Measurements from ENCODE around the gene PCYT1A.
"Not testable (repeated sequence)": the region's sequence is repeated elsewhere in the genome, so short reads cannot be mapped to it uniquely, and the experiment has no call there.

Gene PCYT1A

DNA sequence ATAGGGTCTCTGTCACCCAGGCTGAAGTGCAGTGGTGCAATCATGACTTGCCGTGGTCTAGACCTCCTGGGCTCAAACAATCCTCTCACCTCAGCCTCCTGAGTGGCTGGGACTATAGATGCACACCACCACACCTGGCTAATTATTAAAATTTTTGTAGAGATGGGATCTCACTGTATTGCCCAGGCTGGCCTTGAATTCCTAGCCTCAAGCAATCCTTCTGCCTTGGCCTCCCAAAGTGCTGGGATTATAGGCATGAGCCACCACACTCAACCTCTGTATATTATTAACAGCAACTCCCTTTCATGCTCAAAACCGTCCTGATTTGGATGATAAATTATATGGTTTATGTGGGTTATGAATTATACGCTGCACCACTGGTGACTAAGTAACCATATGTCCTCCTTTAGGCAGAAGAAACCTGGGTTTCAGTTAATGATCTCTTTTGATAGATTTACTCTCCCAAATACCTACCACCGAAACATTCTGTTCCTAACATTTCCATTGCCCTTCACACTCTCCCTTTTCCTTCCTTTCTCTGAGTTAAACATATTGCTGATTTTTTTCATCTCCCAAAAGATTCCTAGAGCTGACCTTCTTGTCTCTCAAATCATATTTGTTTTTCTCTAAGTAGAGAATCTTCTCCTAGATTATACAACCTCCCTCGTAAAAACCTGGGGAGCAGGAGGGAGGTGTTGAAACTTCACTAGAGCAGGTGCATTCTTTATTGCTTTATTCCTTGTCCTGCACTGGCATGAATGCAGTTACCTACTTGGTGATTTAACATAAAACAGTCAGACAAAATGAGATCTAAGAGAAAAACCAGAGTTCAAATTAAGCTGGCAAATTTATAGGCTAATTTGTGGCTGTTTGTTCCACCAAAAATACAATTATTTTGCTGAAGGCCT lies 32.9 kb downstream of the PCYT1A start:
- no peak for DNase-seq (ENCODE audit: extremely low read depth, low read depth)
- H3K4me3 ChIP-seq (replicated peaks; ENCODE audit: low read depth, low read length): no peak overlapping the region
- TF ChIP-seq, protein P1, sequence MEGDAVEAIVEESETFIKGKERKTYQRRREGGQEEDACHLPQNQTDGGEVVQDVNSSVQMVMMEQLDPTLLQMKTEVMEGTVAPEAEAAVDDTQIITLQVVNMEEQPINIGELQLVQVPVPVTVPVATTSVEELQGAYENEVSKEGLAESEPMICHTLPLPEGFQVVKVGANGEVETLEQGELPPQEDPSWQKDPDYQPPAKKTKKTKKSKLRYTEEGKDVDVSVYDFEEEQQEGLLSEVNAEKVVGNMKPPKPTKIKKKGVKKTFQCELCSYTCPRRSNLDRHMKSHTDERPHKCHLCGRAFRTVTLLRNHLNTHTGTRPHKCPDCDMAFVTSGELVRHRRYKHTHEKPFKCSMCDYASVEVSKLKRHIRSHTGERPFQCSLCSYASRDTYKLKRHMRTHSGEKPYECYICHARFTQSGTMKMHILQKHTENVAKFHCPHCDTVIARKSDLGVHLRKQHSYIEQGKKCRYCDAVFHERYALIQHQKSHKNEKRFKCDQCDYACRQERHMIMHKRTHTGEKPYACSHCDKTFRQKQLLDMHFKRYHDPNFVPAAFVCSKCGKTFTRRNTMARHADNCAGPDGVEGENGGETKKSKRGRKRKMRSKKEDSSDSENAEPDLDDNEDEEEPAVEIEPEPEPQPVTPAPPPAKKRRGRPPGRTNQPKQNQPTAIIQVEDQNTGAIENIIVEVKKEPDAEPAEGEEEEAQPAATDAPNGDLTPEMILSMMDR (IDR thresholded peaks at IDR 0.05; ENCODE audit: low read depth, low read length, missing control alignments): no peak

DNA sequence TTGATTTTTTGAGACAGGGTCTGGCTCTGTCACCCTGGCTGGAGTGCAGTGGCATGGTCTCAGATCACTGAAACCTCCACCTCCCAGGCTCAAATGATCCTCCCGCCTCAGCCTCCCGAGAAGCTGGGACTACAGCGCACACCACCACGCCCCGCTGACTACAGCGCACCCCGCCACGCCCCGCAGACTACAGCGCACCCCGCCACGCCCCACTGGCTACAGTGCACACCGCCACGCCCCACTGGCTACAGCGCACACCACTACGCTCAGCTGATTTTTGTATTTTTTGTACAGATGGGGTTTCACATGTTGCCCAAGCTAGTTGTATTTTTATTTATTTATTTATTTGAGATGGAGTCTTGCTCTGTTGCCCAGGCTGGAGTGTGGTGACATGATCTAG lies 35.6 kb downstream of the PCYT1A start:
- TF ChIP-seq, protein P1 (IDR thresholded peaks at IDR 0.05; ENCODE audit: low read depth, low read length, missing control alignments): no peak
- no peak for DNase-seq (ENCODE audit: extremely low read depth, low read depth)
- H3K4me3 ChIP-seq (replicated peaks; ENCODE audit: low read depth, low read length): no peak overlapping the region

DNA sequence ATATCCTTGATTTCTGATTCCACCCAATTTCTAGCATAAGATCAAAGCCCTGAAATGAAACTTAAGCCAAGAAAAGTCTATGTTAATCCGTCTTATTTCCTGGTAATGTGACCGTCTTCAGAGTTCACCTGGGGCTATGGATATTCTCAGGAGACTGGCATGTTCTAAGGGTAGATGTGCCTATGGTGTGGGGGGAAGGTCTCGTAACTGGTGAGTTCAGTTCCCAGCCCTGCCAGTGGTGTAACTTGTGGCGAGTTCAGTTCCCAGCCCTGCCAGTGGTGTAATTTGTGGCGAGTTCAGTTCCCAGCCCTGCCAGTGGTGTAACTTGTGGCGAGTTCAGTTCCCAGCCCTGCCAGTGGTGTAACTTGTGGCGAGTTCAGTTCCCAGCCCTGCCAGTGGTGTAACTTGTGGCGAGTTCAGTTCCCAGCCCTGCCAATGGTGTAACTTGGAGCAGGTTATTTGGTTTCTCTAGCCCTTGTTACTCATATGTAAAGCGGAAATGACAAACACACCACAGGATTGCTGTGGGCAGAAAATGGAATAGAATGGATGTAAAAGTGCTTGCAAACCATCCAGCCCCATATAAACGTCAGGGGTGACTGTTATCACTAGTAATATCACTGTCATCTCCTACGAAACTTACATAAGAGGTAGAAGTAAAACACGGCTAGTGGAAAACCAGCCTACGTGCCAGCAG lies 40.8 kb downstream of the PCYT1A start:
- no peak overlapping the region for H3K4me3 ChIP-seq (replicated peaks; ENCODE audit: low read depth, low read length)
- TF ChIP-seq, protein P1 (IDR thresholded peaks at IDR 0.05; ENCODE audit: low read depth, low read length, missing control alignments): no peak
- no peak for DNase-seq (ENCODE audit: extremely low read depth, low read depth)

DNA sequence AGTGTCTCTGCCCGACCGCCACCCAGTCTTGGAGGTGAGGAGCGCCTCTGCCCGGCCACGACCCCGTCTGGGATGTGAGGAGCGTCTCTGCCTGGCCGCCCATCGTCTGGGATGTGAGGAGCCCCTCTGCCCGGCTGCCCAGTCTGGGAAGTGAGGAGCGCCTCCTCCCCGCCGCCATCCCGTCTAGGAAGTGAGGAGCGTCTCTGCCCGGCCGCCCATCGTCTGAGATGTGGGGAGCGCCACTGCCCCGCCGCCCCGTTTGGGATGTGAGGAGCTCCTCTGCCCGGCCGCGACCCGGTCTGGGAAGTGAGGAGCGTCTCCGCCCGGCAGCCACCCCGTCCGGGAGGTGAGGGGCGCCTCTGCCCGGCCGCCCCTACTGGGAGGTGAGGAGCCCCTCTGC lies 43.4 kb downstream of the PCYT1A start:
- not testable (repeated sequence) for H3K4me3 ChIP-seq (replicated peaks; ENCODE audit: low read depth, low read length); DNase-seq (ENCODE audit: extremely low read depth, low read depth)

DNA sequence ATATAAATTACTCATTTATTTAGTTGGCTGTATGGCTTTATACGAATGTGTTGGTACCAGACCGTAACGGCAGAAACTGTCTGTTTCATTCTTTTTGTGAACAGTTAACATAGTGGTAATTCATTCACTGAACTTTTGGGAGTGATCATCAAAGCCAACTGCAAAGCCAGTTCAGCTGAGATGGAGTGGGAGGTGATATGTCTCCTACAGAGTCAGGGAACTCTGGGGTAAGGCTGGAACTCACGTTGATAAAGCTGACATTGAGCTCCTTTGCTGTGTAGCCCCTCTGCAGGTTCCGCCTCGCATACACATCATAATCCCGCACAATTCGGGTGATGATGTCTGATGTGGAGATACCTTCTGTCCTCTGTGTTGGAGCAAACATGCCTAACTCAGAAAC lies 45.8 kb downstream of the PCYT1A start:
- DNase-seq (ENCODE audit: extremely low read depth, low read depth): no peak
- TF ChIP-seq, protein P1 (IDR thresholded peaks at IDR 0.05; ENCODE audit: low read depth, low read length, missing control alignments): no peak
- H3K4me3 ChIP-seq (replicated peaks; ENCODE audit: low read depth, low read length): no peak overlapping the region

DNA sequence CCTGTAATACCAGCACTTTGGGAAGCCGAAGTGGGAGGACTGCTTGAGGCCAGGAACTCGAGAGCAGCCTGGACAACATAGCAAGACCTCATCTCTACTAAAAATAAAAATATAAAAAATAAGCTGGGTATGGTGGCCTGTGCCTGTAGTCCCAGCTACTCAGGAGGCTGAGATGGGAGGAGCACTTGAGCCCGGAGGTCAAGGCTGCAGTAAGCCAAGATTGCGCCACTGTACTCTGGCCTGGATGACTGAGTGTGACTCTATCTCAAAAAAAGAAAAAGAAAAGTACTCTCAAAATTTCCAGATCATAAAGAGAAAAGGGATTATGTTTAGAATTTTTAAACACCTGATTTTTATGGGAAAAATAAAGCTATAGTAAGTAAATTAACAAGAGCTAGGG lies 47.1 kb downstream of the PCYT1A start:
- TF ChIP-seq, protein P1 (IDR thresholded peaks at IDR 0.05; ENCODE audit: low read depth, low read length, missing control alignments): no peak
- H3K4me3 ChIP-seq (replicated peaks; ENCODE audit: low read depth, low read length): no peak overlapping the region
- DNase-seq (ENCODE audit: extremely low read depth, low read depth): no peak

All from HFF-Myc (cell line).